ENCODE data around the gene MMS22L.
"Not testable (repeated sequence)": the region's sequence is repeated elsewhere in the genome, so short reads cannot be mapped to it uniquely, and the experiment has no call there.

MMS22L gene

GRCh38 chr6:97231911-97232310 lies 51.1 kb downstream of the MMS22L start:
- DNase-seq: no peak

- DNase-seq: no peak
These were observed 60.1 kb downstream of the MMS22L start for GRCh38 chr6:97222903-97223302.

GRCh38 chr6:97218912-97219311 lies 64.1 kb downstream of the MMS22L start:
- no peak for DNase-seq

GRCh38 chr6:97215157-97215769 lies 67.8 kb downstream of the MMS22L start:
- DNase-seq: no peak

DNA sequence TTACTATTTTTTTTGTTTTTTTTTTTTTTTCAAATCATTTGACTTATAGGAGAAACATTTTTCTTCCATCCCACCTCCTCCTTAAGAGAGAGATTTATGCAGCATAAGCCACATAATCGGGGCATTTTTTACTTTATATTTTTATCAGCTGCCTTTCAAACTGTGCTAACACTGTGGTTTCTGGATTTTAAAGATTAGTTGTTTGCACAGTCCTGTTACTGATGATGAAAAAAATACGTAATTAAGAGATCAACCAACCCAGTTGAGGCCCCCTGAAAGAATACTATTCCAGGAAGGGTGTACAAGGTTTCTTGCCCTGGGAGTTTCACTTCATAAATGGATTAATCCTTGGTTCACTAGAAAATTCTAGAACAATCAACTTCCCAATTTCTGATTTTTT lies 68.3 kb downstream of the MMS22L start:
- no peak for DNase-seq

DNA sequence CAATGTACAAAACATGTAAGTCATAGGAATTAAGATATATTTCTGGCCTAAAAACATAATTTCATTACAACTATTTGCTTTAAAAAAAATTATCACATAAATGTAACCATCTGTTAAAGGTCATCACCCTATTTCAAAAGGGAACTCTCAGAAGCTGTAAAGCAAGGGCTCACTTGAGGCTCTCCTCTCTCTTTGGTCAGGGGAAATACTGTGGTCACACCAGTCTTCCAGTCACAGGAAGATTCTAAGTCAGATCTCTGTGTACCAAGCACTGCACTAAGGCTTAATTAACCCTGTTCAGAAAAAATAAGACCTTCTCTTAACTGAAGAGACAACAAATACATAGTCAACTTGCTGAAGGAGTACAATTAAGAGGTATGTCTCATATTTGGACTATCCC lies 75.6 kb downstream of the MMS22L start:
- DNase-seq: no peak

GRCh38 chr6:97205966-97206365 lies 77.0 kb downstream of the MMS22L start:
- no peak for DNase-seq

GRCh38 chr6:97203343-97203742 lies 79.7 kb downstream of the MMS22L start:
- DNase-seq: no peak

GRCh38 chr6:97198046-97198565 lies 84.9 kb downstream of the MMS22L start:
- no peak for DNase-seq

DNA sequence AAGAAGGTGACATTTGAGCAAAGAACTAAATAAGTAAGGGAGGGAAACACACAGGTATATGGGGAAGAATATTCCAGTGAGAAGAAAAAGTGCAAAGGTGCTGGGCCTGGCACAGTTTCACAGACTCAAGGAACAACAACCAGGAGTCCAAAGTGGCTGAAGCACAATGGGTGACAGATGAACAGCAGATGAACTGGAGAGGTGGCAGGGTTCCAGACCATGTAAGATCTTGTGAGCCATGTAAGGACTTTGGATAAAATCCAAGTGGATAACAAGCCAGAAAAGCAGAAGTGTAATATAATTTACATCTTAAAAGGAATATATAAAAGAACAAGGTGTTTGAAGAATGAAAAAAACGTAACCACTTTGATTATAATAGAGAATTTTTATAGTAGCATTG lies 87.9 kb downstream of the MMS22L start:
- no peak for DNase-seq

DNA sequence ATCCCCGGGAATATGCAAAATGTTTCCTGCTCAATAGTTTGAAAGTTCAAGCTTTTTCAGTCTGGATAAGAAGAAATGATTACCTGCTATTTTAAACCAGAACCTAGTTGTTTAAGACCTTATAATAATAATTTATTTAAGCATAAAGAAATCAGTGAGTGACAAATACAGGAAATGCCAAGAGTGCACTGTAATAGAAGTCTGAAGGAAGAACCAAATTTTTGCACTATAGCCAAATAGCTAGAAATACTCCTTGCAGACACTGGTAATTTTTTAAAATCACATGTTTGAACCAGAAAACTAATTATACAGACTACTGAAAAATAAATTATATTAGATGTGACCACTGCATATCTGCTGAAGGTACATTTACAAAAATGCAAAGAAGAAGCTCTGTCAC lies 93.2 kb downstream of the MMS22L start:
- no peak for DNase-seq

DNA sequence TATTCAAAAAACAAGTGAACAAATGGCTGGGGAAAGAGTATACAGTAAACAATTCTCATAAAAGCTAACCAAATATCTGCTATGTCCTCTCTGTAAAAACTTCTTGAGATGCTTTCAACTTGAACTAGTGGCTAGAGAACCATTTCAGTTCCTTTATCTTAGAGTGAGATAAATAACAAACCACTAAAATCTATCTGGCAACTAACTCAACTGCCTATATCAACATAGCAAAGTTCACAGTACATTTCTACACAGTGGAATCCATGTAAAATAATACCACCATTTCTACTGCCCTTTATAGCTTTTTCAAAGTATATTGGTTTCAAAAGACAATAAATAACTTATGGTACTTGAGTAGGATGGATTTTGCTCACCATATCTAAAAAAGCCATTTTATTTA lies 95.1 kb downstream of the MMS22L start:
- no peak for DNase-seq

DNA sequence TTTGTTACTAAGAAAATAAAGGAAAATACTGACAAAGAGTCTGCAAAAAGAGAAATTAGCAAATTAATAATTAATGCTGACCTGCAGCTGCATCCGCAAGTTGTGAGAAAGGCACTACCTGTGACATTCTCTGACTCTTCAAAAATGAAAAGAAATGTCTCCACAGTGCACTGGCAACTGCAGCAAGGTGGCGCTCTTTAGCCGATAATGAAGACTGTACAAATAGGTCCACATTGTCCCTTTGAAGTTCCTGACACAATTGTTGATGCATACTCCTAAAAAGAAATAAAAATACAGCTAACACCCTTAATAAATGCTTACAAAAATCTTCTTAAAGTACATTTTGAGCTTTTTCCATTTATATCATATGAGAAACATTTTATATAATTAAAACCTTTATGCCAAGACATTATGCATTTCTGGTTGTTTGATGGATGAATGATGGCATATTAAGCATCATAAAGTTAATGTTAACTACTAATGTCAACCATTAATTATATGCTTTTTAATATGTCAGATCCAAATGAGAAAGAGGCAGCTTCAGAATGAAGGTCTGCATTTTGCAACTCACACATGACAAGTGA lies 96.5 kb downstream of the MMS22L start:
- peak; percentile 41 to 49 for DNase-seq

- DNase-seq: no peak
These were observed 105.1 kb downstream of the MMS22L start for GRCh38 chr6:97177905-97178304.

DNA sequence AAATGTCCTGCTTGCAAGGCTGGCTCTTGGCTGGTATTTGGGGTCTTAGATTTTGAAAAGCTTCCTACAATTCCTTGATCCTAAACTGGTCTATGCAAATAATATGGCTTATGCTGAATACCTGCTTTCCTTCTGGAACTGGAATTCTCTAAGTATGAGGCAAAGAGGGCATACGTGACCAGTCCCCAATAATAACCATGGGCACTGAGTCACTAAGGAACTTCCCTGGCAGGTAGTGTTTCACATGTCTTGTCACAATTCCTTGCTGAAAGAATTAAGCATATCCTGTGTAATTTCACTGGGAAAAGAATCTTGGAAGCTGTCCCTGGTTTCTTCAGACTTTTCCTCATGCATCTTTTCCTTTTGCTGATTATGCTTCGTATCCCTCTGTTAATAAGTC lies 106.5 kb downstream of the MMS22L start:
- no peak for DNase-seq

DNA sequence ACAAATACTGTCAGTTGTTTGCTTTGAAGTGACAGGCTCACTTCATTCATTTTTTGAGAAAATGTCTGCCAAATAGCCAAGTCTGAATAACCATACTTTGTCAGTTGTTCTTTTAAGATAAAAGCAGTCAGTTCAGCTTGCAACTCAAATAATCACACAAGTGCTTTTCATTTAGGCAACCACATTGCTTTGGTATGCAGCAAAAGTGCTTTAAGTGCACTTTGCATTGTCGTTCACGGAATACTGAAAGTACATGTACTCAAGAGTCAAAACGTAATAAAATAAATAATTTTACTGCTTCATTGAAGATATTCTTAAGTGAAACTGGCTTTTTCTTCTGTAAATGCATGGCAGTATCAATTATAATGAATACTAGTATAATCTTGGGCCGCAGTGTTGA lies 107.2 kb downstream of the MMS22L start:
- DNase-seq: no peak

DNA sequence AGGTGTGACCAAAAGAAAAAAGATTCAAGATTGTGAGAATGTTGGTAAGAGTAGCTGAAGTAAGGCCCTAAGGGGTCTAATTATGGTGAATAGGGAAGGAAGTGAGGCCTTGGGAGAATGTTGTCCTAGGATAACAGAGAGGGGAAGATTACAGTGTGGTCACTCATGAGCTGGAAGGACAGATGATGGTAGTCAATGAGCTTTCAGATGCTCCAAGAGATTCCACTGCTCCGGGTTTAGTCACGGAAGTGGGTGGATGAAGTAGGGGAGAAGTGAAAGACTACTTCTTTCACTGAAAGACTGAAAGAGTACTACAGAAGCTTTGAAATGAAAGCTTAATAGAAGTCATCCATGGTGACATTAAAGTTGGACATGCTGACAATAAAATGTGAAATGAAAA lies 108.5 kb downstream of the MMS22L start:
- DNase-seq: no peak

GRCh38 chr6:97160280-97160679 lies 122.7 kb downstream of the MMS22L start:
- DNase-seq: no peak

- DNase-seq: not testable (repeated sequence)
These were observed 127.6 kb downstream of the MMS22L start for GRCh38 chr6:97155447-97155846.

- no peak for DNase-seq
These were observed 129.0 kb downstream of the MMS22L start for GRCh38 chr6:97154015-97154414.

- no peak for DNase-seq
These were observed 131.4 kb downstream of the MMS22L start for GRCh38 chr6:97151601-97152000.

DNA sequence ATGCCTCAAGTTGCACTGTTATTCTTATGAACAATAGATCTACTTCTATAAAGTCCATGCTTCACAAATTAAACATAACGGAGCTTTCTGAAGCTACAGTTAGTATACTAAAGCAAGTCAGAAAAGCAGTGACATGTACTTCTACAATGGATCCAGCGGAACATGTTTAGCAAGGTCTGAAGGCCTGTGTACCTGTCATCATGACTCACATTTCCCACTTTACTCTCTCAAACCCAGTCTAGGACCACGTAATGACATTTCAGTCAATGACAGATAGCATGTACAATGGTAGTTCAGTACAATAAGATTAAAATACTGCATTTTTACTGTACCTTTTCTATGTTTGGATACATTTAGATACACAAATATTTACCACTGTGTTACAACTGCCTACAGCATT lies 132.1 kb downstream of the MMS22L start:
- DNase-seq: no peak

DNA sequence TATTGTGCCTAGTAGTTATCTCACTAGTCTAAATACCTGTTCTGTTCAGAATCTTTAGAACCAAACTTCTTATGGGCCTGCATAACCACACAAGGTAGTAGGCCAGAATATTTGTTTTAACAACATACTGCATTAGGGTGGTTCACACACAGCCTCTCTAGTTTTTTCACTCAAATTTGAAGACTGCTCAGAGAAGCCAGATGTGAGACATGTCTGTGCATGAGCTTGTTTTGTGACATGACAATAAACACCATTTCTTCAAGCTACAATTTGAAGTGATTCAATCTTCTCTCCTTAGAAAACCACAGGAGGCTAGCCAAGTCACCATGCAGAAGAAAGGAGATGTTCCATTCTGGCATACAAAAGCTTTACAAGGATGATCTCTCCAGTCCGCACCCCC lies 135.6 kb downstream of the MMS22L start:
- DNase-seq: no peak

- DNase-seq: no peak
These were observed 137.3 kb downstream of the MMS22L start for GRCh38 chr6:97145691-97146090.

DNA sequence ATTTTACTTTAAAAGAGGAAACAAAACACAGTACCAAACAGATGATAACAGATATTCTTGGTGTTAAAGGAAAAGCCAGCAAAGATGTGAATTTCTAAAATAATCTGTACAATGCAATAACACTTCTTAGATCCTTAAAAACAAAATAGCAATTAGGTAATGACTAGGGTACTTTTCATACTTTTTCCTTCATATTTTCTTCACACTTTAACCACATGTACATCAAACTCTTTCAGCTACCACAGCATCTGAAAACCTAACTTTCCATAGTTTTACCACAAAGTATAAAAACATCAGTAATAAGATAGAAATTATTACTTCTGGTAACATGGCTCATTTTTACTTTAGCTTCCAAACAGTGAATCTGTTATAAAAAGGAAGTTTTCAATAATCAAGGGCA lies 141.3 kb downstream of the MMS22L start:
- DNase-seq: no peak

Data from NCI-H1930 (cell line).